HEK293T (cell line): ENCODE results near the gene SPOCK3.

Source experiments
- CTCF ChIA-PET: fragments of 350-600 bp; formaldehyde crosslinking; extraction: SDS; loops from one replicate; lab custom pipeline; 2021; ENCODE audit warnings: antibody characterized with exemption, inconsistent platforms; lab: Yijun Ruan, JAX
- POLR2A ChIA-PET: fragments of 350-600 bp; formaldehyde crosslinking; extraction: SDS; loops from one replicate; lab custom pipeline; 2020; ENCODE audit warnings: antibody characterized with exemption, inconsistent platforms; lab: Yijun Ruan, JAX
- DNase-seq: peaks from one replicate; pipeline ENCODE4 v3.0.0; 2012; ENCODE audit warnings: mixed read lengths; ENCODE audit errors: extremely low spot score
- ARNT ChIP-seq: fragments of 450-650 bp; IDR thresholded peaks from 2 replicates; pipeline ENCODE4 v1.6.1; 2017; ENCODE audit warnings: mild to moderate bottlenecking
- BHLHE40 ChIP-seq: fragments of 450-650 bp; IDR thresholded peaks from 2 replicates; pipeline ENCODE4 v1.6.1; 2016; ENCODE audit warnings: mild to moderate bottlenecking, moderate library complexity, borderline replicate concordance
- CTBP1 ChIP-seq: fragments of 450-650 bp; IDR thresholded peaks from 2 replicates; pipeline ENCODE4 v1.6.1; 2016; ENCODE audit warnings: borderline replicate concordance
- ELF4 ChIP-seq: fragments of 450-650 bp; IDR thresholded peaks from 2 replicates; pipeline ENCODE4 v1.6.1; 2017; ENCODE audit warnings: antibody characterized with exemption
- FOXA1 ChIP-seq: fragments of 450-650 bp; IDR thresholded peaks from 2 replicates; pipeline ENCODE4 v1.6.1; 2016; ENCODE audit warnings: mild to moderate bottlenecking
- FOXK2 ChIP-seq: fragments of 450-650 bp; IDR thresholded peaks from 2 replicates; pipeline ENCODE4 v1.6.1; 2016; ENCODE audit warnings: mild to moderate bottlenecking
- FOXM1 ChIP-seq: fragments of 450-650 bp; IDR thresholded peaks from 2 replicates; pipeline ENCODE4 v1.6.1; 2017; ENCODE audit warnings: mild to moderate bottlenecking, borderline replicate concordance
- HDGF ChIP-seq: fragments of 450-650 bp; IDR thresholded peaks from 2 replicates; pipeline ENCODE4 v1.6.1; 2017; ENCODE audit warnings: antibody characterized with exemption, borderline replicate concordance
- L3MBTL2 ChIP-seq: fragments of 450-650 bp; conservative IDR thresholded peaks from 2 replicates; pipeline ENCODE4 v1.6.1; 2016; ENCODE audit warnings: mild to moderate bottlenecking
- LEF1 ChIP-seq: fragments of 450-650 bp; IDR thresholded peaks from 2 replicates; pipeline ENCODE4 v1.6.1; 2017; ENCODE audit warnings: mild to moderate bottlenecking, borderline replicate concordance
- NFRKB ChIP-seq: fragments of 450-650 bp; IDR thresholded peaks from 2 replicates; pipeline ENCODE4 v1.6.1; 2016; ENCODE audit warnings: mild to moderate bottlenecking, moderate library complexity
- SP1 ChIP-seq: fragments of 450-650 bp; IDR thresholded peaks from 2 replicates; pipeline ENCODE4 v1.6.1; 2017
- SUZ12 ChIP-seq: fragments of 450-650 bp; IDR thresholded peaks from 2 replicates; pipeline ENCODE4 v1.6.1; 2016; ENCODE audit warnings: mild to moderate bottlenecking
- TARDBP ChIP-seq: fragments of 450-650 bp; IDR thresholded peaks from 2 replicates; pipeline ENCODE4 v1.6.1; 2016
- ZNF384 ChIP-seq: fragments of 450-650 bp; IDR thresholded peaks from 2 replicates; pipeline ENCODE4 v1.6.1; 2016
- TF ChIP-seq, protein P1 (sequence below): fragments of 450-650 bp; IDR thresholded peaks from 2 replicates; pipeline ENCODE4 v1.6.1; 2016

Gene SPOCK3

DNA sequence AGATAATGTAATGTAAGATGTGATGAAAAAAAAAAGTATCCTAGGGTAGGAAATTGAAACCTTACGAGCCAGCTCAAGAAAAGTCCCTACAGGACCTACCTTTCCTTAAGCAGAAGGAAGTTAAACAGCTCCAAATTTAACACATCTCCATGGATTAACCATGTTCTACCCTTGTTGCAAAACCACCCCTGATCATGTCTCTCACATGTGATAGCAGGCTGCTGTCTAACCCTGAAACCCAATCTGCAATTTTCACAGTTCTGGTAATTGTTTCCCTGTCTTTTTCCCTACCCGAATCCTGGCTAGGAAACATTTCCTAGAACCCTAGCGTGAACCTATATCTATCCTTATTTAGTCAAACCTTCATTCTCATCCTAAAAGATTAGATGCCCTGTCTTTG is 198.9 kb downstream of the SPOCK3 start:
- no peak for DNase-seq
- CTCF ChIA-PET, result no interaction called here
- POLR2A ChIA-PET, result no interaction called here
- TF ChIP-seq CTBP1 (no peak), LEF1 (no peak), TARDBP (no peak), ELF4 (no peak), SUZ12 (no peak)

DNA sequence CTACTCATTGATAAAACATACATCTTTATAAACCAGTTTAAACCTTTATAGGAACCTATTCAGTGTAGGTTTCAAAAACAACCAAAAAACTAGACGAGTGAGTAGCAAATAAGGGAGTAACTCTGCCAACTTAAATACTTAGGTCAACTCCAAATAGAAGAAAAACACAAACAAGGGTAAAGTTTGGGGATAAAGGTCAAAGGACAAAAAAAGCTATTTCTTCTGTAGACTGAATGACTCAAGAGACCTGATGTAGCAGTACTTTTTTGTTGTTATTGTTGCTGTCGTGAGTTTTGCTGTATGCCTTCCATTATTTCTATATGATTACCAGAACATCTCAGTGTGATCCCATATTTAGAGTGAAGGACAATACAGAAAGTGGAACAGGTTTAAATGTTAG is 199.3 kb downstream of the SPOCK3 start:
- POLR2A ChIA-PET, result no interaction called here
- TF ChIP-seq L3MBTL2 (no peak), TARDBP (no peak), CTBP1 (no peak), HDGF (no peak)
- CTCF ChIA-PET, result no interaction called here
- no peak for DNase-seq

DNA sequence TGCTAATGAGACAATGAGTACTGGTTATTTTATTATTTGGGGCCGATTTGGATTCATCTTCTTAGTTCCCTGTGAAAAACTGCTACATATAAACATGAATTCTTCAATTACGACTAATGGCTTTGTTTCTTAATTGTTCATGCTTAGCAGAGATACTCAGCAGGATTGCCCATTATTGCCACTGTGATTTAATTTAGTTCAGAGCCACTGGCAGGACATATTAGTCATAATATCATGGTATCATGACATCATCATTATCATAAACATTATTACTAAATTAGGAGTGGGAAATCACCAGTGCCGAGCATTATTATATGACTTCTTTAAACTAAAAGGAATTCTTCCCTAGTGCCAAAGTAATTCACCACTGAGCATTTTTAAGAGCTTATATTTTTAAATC is 201.4 kb downstream of the SPOCK3 start:
- no peak for DNase-seq
- TF ChIP-seq SUZ12 (no peak), CTBP1 (no peak), FOXK2 (no peak), SP1 (no peak), ZNF384 (no peak), NFRKB (no peak), ARNT (no peak), L3MBTL2 (no peak)
- TF ChIP-seq, protein P1, sequence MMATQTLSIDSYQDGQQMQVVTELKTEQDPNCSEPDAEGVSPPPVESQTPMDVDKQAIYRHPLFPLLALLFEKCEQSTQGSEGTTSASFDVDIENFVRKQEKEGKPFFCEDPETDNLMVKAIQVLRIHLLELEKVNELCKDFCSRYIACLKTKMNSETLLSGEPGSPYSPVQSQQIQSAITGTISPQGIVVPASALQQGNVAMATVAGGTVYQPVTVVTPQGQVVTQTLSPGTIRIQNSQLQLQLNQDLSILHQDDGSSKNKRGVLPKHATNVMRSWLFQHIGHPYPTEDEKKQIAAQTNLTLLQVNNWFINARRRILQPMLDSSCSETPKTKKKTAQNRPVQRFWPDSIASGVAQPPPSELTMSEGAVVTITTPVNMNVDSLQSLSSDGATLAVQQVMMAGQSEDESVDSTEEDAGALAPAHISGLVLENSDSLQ, result no peak
- ChIA-PET CTCF (no interaction called here), POLR2A (no interaction called here)

DNA sequence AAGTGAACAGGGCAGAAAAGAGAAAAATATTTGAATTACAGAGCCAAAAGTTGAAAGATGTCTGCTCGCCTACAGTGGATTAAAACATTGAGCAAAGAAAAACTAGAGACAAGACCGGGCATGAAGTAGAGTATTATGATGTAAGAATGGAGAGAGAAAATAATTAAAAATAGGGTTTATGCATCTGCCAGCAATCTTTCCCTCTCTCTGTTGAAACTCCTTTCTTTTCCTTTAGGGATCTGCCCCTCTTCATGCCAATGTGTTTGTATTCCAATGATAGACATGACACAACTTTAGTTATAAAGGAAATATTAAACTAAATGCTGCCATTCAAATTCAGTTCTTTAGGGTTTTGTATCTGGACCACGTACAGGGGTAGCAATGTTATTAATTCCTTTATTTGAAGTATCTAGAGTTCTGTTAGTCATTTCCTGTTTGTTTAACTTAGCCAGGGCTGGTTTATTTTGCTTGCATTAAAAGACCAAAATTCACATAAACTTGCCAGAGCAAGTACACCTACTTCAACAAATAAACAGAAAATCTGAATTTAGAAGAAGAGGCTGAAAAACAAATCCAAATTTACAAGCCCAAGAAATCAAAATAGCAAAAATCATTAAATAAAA is 202.6 kb downstream of the SPOCK3 start:
- TF ChIP-seq LEF1 (no peak), L3MBTL2 (no peak), FOXM1 (no peak), BHLHE40 (no peak), HDGF (no peak), FOXK2 (no peak), FOXA1 (no peak), ELF4 (no peak), TARDBP (no peak), CTBP1 (no peak), ZNF384 (no peak), SP1 (no peak), NFRKB (no peak), SUZ12 (no peak), ARNT (no peak)
- TF ChIP-seq, protein P1, result no peak
- CTCF ChIA-PET, result interaction anchor here (0.6 kb wide), 1 partner anchor 10 kb away, joined by 3 read pairs; no protein-coding TSS in a partner anchor
- POLR2A ChIA-PET, result no interaction called here
- no peak for DNase-seq

DNA sequence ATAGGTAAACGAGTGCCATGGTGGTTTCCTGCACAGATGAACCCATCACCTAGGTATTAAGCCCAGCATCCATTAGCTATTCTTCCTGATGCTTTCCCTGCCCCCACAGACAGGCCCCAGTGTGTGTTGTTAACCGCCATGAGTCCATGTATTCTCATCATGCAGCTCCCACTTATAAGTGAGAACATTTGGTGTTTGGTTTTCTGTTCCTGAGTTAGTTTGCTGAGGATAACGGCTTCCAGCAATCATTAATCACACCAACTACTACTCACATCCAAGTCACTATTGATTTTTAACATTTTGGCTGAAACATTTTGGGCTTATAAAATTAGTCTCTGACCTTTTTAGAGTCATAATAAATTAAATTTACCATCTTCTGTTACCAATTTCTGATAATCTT is 205.3 kb downstream of the SPOCK3 start:
- POLR2A ChIA-PET, result no interaction called here
- TF ChIP-seq L3MBTL2 (no peak), TARDBP (no peak), CTBP1 (no peak), NFRKB (no peak), FOXK2 (no peak), BHLHE40 (no peak), HDGF (no peak), LEF1 (no peak)
- no peak for DNase-seq
- CTCF ChIA-PET, result no interaction called here

DNA sequence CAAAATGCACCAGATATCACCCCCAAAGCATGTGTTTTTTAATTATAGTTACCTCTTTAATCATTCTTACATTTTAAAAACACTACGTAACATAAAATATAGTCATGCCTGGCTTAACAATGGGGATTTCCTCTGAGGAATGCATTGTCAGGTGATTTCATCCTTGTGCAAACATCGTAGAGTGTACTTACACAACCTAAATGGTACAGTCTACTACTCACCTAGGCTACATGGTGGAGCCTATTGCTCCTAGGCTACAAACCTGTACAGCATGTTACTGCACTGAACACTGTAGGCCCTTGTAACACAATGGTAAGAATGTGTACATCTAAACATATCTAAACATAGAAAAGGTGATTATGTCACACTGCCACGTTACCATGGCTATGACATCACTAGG is 208.6 kb downstream of the SPOCK3 start:
- no peak for DNase-seq
- CTCF ChIA-PET, result no interaction called here
- TF ChIP-seq FOXA1 (no peak), FOXM1 (no peak), L3MBTL2 (no peak), NFRKB (no peak), SUZ12 (no peak), BHLHE40 (no peak), ARNT (no peak), ZNF384 (no peak), SP1 (no peak), HDGF (no peak), TARDBP (no peak), LEF1 (no peak), CTBP1 (no peak), FOXK2 (no peak), ELF4 (no peak)
- TF ChIP-seq, protein P1, result no peak
- POLR2A ChIA-PET, result no interaction called here
